ENCODE results near the gene E2F4.

DNA sequence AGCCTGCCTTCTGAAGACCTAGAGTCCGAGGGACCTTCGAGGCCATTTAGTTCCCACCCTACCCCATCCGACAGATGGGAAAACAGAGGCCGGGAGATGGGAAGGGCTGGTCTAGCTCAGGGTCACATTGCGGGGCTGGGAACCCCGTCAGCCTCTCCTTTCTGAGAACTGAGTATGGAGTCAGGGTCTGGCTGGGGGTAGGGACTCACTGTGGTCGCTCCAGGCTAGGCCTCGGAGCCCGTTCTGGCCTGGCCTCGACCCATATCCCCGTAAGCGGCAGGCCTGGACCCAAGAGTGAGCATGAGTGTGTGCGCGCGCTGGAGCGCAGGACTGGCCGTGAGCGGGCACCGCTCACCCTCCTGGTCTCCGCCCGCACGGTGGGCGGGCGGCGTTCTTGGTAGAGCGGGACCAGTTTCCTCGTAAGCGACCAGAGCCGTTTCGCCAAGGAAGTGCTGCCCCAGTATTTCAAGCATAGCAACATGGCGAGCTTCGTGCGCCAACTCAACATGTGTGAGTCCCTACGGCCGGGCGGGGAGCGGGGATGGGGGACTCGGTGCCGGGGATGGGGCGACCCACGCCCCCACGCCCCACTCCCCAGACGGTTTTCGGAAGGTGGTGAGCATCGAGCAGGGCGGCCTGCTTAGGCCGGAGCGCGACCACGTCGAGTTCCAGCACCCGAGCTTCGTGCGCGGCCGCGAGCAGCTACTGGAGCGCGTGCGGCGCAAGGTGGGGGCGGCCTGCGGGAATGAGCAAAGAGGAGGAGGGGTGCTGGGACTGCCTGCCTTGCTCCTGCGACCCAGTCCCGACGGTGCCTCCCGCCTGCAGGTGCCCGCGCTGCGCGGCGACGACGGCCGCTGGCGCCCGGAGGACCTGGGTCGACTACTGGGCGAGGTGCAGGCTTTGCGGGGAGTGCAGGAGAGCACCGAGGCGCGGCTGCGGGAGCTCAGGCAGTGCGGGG, 26.6 kb upstream of the E2F4 start:
- TF ChIP-seq, protein P1, sequence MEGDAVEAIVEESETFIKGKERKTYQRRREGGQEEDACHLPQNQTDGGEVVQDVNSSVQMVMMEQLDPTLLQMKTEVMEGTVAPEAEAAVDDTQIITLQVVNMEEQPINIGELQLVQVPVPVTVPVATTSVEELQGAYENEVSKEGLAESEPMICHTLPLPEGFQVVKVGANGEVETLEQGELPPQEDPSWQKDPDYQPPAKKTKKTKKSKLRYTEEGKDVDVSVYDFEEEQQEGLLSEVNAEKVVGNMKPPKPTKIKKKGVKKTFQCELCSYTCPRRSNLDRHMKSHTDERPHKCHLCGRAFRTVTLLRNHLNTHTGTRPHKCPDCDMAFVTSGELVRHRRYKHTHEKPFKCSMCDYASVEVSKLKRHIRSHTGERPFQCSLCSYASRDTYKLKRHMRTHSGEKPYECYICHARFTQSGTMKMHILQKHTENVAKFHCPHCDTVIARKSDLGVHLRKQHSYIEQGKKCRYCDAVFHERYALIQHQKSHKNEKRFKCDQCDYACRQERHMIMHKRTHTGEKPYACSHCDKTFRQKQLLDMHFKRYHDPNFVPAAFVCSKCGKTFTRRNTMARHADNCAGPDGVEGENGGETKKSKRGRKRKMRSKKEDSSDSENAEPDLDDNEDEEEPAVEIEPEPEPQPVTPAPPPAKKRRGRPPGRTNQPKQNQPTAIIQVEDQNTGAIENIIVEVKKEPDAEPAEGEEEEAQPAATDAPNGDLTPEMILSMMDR (optimal IDR thresholded peaks at IDR 0.05 in 1 of 3, IDR thresholded peaks at IDR 0.05 in 1 of 3, conservative IDR thresholded peaks at IDR 0.05 in 1 of 3; ENCODE audit: extremely low read depth in 1 of 3, insufficient read depth in 2 of 3, low read length in 3 of 3) = no peak
- TF ChIP-seq EZH2 (IDR thresholded peaks at IDR 0.05; ENCODE audit: low read length) = no peak
